ENCODE data around the gene RSF1.
"Not testable (repeated sequence)": the region's sequence is repeated elsewhere in the genome, so short reads cannot be mapped to it uniquely, and the experiment has no call there.

RSF1 gene

DNA sequence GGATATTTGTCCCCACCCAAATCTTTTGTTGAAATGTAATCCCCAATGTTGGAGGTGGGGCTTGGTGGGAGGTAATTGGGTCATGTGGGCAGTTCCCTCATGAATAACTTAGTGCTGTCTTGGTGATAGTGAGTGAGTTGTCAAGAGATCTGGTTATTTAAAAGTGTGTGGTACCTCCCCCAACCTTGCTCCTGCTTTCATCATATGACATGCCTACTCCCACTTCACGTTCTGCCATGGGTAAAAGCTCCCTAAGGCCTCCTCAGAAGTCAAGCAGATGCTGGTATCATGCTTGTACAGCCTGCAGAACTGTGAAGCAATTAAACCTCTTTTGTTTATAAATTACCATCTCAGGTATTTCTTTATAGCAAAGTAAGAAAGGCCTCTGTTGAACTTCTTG is 31.0 kb upstream of the RSF1 start:
- no peak overlapping the region for H2AFZ ChIP-seq (ENCODE audit: low read length)
- no peak overlapping the region for H3K27ac ChIP-seq (replicated peaks; ENCODE audit: low read length)
- H4K91ac ChIP-seq (ENCODE audit: low read depth, low read length, poor library complexity): no peak overlapping the region
- DNase-seq (ENCODE audit: low spot score): no peak
- no peak overlapping the region for H4K8ac ChIP-seq (ENCODE audit: low read depth, low read length)
- peaks cover 9 to 31% of the 10 kb centered on the region in 2 donors for H3K9me3 ChIP-seq (replicated peaks in 1 of 2; ENCODE audit: control insufficient read depth in 2 of 2, insufficient read depth in 1 of 2, low read depth in 1 of 2, low read length in 2 of 2)
- no peak overlapping the region for H3K14ac ChIP-seq (ENCODE audit: low read length)
- no peak overlapping the region for H2BK12ac ChIP-seq (ENCODE audit: low read length)
- H3K23ac ChIP-seq (ENCODE audit: low read depth, low read length, poor library complexity): no peak overlapping the region
- peaks cover 8 to 51% of the 10 kb centered on the region in 2 donors for H3K36me3 ChIP-seq (replicated peaks in 1 of 2; ENCODE audit: control insufficient read depth in 2 of 2, insufficient read depth in 2 of 2, low read length in 2 of 2)
- H3K18ac ChIP-seq (ENCODE audit: low read length): no peak overlapping the region
- no peak overlapping the region for H2AK5ac ChIP-seq (ENCODE audit: low read depth, low read length)
- H3K27me3 ChIP-seq (ENCODE audit: control insufficient read depth in 3 of 3, insufficient read depth in 3 of 3, low read depth in 1 of 3, low read length in 3 of 3): no peaks in the 10 kb centered on the region
- no peak overlapping the region for H3K4me3 ChIP-seq (ENCODE audit: low read length in 2 of 2)
- H3K79me1 ChIP-seq (ENCODE audit: low read depth, low read length): no peaks in the 10 kb centered on the region
- H2BK120ac ChIP-seq (ENCODE audit: low read depth, low read length): no peak overlapping the region
- no peak overlapping the region for H2BK5ac ChIP-seq (ENCODE audit: low read length)
- no peaks in the 10 kb centered on the region for H3K4me1 ChIP-seq (ENCODE audit: control insufficient read depth in 2 of 2, insufficient read depth in 1 of 2, low read depth in 1 of 2, low read length in 2 of 2)
- no peak overlapping the region for H2BK15ac ChIP-seq (ENCODE audit: low read length)
- H3K4ac ChIP-seq (ENCODE audit: low read length): no peak overlapping the region
- H3K4me2 ChIP-seq (ENCODE audit: insufficient read depth, low read length, poor library complexity, severe bottlenecking): no peak overlapping the region
- WGBS, 2 donors (ENCODE audit: extremely low coverage in 2 of 2, insufficient read length in 2 of 2, insufficient replicate concordance in 1 of 2): no CpG with 5 or more reads among the region's 1 CpG
- no peak overlapping the region for H3K9ac ChIP-seq (ENCODE audit: low read depth, low read length, poor library complexity)

DNA sequence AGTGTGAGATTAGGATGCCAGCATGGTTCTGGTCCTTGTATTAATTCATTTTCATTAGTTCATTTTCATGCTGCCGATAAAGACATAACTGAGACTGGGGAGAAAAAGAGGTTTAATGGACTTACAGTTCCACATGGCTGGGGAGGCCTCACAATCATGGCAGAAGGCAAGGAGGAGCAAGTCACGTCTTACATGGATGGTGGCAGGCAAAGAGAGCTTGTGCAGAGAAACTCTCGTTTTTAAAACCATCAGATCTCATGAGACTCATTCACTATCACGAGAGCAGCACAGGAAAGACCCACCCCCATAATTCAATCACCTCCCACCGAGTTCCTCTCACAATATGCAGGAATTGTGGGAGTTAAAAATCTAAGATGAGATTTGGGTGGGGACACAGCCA is 23.2 kb upstream of the RSF1 start:
- H2BK5ac ChIP-seq (ENCODE audit: low read length); DNase-seq (ENCODE audit: low spot score); H2BK12ac ChIP-seq (ENCODE audit: low read length); H4K8ac ChIP-seq (ENCODE audit: low read depth, low read length); H4K91ac ChIP-seq (ENCODE audit: low read depth, low read length, poor library complexity); H3K27me3 ChIP-seq (ENCODE audit: control insufficient read depth in 3 of 3, insufficient read depth in 3 of 3, low read depth in 1 of 3, low read length in 3 of 3); H3K4ac ChIP-seq (ENCODE audit: low read length); H2AK5ac ChIP-seq (ENCODE audit: low read depth, low read length); H3K79me1 ChIP-seq (ENCODE audit: low read depth, low read length); H3K4me1 ChIP-seq (ENCODE audit: control insufficient read depth in 2 of 2, insufficient read depth in 1 of 2, low read depth in 1 of 2, low read length in 2 of 2); H3K4me2 ChIP-seq (ENCODE audit: insufficient read depth, low read length, poor library complexity, severe bottlenecking); H3K4me3 ChIP-seq (ENCODE audit: low read length in 2 of 2); H3K23ac ChIP-seq (ENCODE audit: low read depth, low read length, poor library complexity); H3K27ac ChIP-seq (replicated peaks; ENCODE audit: low read length); H3K14ac ChIP-seq (ENCODE audit: low read length); H3K18ac ChIP-seq (ENCODE audit: low read length); H2BK120ac ChIP-seq (ENCODE audit: low read depth, low read length); H3K9ac ChIP-seq (ENCODE audit: low read depth, low read length, poor library complexity); H2BK15ac ChIP-seq (ENCODE audit: low read length); H2AFZ ChIP-seq (ENCODE audit: low read length): not testable (repeated sequence)
- peaks cover 3 to 19% of the 10 kb centered on the region in 2 donors for H3K9me3 ChIP-seq (replicated peaks in 1 of 2; ENCODE audit: control insufficient read depth in 2 of 2, insufficient read depth in 1 of 2, low read depth in 1 of 2, low read length in 2 of 2)
- H3K36me3 ChIP-seq (replicated peaks in 1 of 2; ENCODE audit: control insufficient read depth in 2 of 2, insufficient read depth in 2 of 2, low read length in 2 of 2): peaks cover 5 to 73% of the 10 kb centered on the region in 2 donors
- WGBS, 2 donors (ENCODE audit: extremely low coverage in 2 of 2, insufficient read length in 2 of 2, insufficient replicate concordance in 1 of 2): no CpG with 5 or more reads among the region's 5 CpGs

DNA sequence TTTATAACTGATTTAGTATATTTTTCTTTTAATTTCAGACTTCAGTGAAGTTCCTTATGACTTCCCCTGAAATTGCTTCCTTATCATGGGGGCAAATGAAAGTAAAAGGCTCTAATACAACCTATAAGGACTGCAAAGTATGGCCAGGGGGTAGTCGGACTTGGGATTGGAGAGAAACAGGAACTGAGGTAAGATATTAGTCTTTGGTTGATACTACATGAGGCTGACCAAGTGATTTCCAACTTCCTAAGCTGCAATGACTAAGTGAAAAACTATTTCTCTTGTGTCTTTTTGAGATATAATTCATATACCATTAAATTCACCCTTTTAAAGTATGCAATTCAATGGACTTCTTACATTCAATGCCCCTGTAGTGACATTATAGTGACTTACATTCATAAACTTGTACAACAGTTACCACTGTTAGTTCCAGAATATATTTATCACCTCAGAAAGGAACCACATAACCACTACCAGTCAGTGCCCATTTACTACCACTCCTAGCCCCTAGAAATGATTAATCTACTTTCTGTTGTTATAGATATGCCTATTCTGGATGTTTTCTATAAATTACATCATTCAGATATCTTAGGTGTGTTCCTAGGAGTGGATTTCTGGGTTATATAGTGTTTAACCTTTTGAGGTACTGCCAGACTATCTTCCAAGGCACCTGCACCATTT is 22.1 kb upstream of the RSF1 start:
- H3K4ac ChIP-seq (ENCODE audit: low read length): no peak overlapping the region
- H3K23ac ChIP-seq (ENCODE audit: low read depth, low read length, poor library complexity): no peak overlapping the region
- H3K27me3 ChIP-seq (ENCODE audit: control insufficient read depth in 3 of 3, insufficient read depth in 3 of 3, low read depth in 1 of 3, low read length in 3 of 3): no peaks in the 10 kb centered on the region
- H3K4me1 ChIP-seq (ENCODE audit: control insufficient read depth in 2 of 2, insufficient read depth in 1 of 2, low read depth in 1 of 2, low read length in 2 of 2): no peaks in the 10 kb centered on the region
- H3K14ac ChIP-seq (ENCODE audit: low read length): no peak overlapping the region
- no peak overlapping the region for H2BK5ac ChIP-seq (ENCODE audit: low read length)
- no peak overlapping the region for H2BK15ac ChIP-seq (ENCODE audit: low read length)
- H3K9me3 ChIP-seq (replicated peaks in 1 of 2; ENCODE audit: control insufficient read depth in 2 of 2, insufficient read depth in 1 of 2, low read depth in 1 of 2, low read length in 2 of 2): peaks cover 3 to 26% of the 10 kb centered on the region in 2 donors
- no CpG with 5 or more reads among the region's 1 CpG for WGBS, 2 donors (ENCODE audit: extremely low coverage in 2 of 2, insufficient read length in 2 of 2, insufficient replicate concordance in 1 of 2)
- DNase-seq (ENCODE audit: low spot score): no peak
- H3K27ac ChIP-seq (replicated peaks; ENCODE audit: low read length): no peak overlapping the region
- H2AFZ ChIP-seq (ENCODE audit: low read length): no peak overlapping the region
- H3K4me2 ChIP-seq (ENCODE audit: insufficient read depth, low read length, poor library complexity, severe bottlenecking): no peak overlapping the region
- H3K4me3 ChIP-seq (ENCODE audit: low read length in 2 of 2): no peak overlapping the region
- peaks cover 1% of the 10 kb centered on the region for H3K79me1 ChIP-seq (ENCODE audit: low read depth, low read length)
- no peak overlapping the region for H4K91ac ChIP-seq (ENCODE audit: low read depth, low read length, poor library complexity)
- H2BK12ac ChIP-seq (ENCODE audit: low read length): no peak overlapping the region
- H2BK120ac ChIP-seq (ENCODE audit: low read depth, low read length): no peak overlapping the region
- no peak overlapping the region for H3K9ac ChIP-seq (ENCODE audit: low read depth, low read length, poor library complexity)
- no peak overlapping the region for H2AK5ac ChIP-seq (ENCODE audit: low read depth, low read length)
- no peak overlapping the region for H4K8ac ChIP-seq (ENCODE audit: low read depth, low read length)
- peaks cover 5 to 61% of the 10 kb centered on the region in 2 donors for H3K36me3 ChIP-seq (replicated peaks in 1 of 2; ENCODE audit: control insufficient read depth in 2 of 2, insufficient read depth in 2 of 2, low read length in 2 of 2)
- H3K18ac ChIP-seq (ENCODE audit: low read length): no peak overlapping the region

DNA sequence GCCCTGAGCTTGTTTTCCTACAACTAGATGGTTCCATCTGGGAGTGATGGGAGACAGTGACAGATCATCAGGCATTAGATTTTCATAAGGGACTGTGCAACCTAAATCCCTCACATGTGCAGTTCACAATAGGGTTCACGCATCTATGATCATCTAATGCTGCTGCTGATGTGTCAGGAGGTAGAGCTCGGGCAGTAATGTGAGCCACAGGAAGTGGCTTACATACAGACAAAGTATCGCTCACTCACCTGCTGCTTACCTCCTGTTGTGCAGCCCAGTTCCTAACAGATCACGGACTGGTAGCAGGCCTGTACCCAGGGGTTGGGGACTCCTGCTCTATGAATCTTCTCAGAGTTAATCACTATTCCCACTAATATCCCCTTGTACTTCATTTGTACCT is 12.8 kb upstream of the RSF1 start:
- Histone ChIP-seq H2AFZ (ENCODE audit: low read length) (no peak overlapping the region), H3K36me3 (replicated peaks in 1 of 2; ENCODE audit: control insufficient read depth in 2 of 2, insufficient read depth in 2 of 2, low read length in 2 of 2) (no peaks in the 10 kb centered on the region), H3K27me3 (ENCODE audit: control insufficient read depth in 3 of 3, insufficient read depth in 3 of 3, low read depth in 1 of 3, low read length in 3 of 3) (no peaks in the 10 kb centered on the region), H3K79me1 (ENCODE audit: low read depth, low read length) (no peaks in the 10 kb centered on the region), H4K8ac (ENCODE audit: low read depth, low read length) (no peak overlapping the region), H2AK5ac (ENCODE audit: low read depth, low read length) (no peak overlapping the region), H3K4me2 (ENCODE audit: insufficient read depth, low read length, poor library complexity, severe bottlenecking) (no peak overlapping the region), H2BK5ac (ENCODE audit: low read length) (no peak overlapping the region), H3K4me1 (ENCODE audit: control insufficient read depth in 2 of 2, insufficient read depth in 1 of 2, low read depth in 1 of 2, low read length in 2 of 2) (no peaks in the 10 kb centered on the region), H3K9ac (ENCODE audit: low read depth, low read length, poor library complexity) (no peak overlapping the region), H3K4ac (ENCODE audit: low read length) (no peak overlapping the region), H3K14ac (ENCODE audit: low read length) (no peak overlapping the region), H4K91ac (ENCODE audit: low read depth, low read length, poor library complexity) (no peak overlapping the region), H2BK15ac (ENCODE audit: low read length) (no peak overlapping the region), H2BK120ac (ENCODE audit: low read depth, low read length) (no peak overlapping the region), H3K4me3 (ENCODE audit: low read length in 2 of 2) (no peak overlapping the region), H3K23ac (ENCODE audit: low read depth, low read length, poor library complexity) (no peak overlapping the region), H2BK12ac (ENCODE audit: low read length) (no peak overlapping the region), H3K18ac (ENCODE audit: low read length) (no peak overlapping the region), H3K27ac (replicated peaks; ENCODE audit: low read length) (no peak overlapping the region), H3K9me3 (replicated peaks in 1 of 2; ENCODE audit: control insufficient read depth in 2 of 2, insufficient read depth in 1 of 2, low read depth in 1 of 2, low read length in 2 of 2) (peaks cover 4 to 28% of the 10 kb centered on the region in 2 donors)
- DNase-seq (ENCODE audit: low spot score): no peak
- no CpG with 5 or more reads among the region's 4 CpGs for WGBS, 2 donors (ENCODE audit: extremely low coverage in 2 of 2, insufficient read length in 2 of 2, insufficient replicate concordance in 1 of 2)
